Activated CD4-positive, CD25-positive, alpha-beta regulatory T cell (primary cell): ENCODE measurements around the gene DYNLT2B.
"Not testable (repeated sequence)": the region's sequence is repeated elsewhere in the genome, so short reads cannot be mapped to it uniquely, and the experiment has no call there.

Experiments
- DNase-seq, 4 experiments: peaks; one replicate each; lab custom pipeline; 2025; lab: John Stamatoyannopoulos, UW

The DYNLT2B gene

DNA sequence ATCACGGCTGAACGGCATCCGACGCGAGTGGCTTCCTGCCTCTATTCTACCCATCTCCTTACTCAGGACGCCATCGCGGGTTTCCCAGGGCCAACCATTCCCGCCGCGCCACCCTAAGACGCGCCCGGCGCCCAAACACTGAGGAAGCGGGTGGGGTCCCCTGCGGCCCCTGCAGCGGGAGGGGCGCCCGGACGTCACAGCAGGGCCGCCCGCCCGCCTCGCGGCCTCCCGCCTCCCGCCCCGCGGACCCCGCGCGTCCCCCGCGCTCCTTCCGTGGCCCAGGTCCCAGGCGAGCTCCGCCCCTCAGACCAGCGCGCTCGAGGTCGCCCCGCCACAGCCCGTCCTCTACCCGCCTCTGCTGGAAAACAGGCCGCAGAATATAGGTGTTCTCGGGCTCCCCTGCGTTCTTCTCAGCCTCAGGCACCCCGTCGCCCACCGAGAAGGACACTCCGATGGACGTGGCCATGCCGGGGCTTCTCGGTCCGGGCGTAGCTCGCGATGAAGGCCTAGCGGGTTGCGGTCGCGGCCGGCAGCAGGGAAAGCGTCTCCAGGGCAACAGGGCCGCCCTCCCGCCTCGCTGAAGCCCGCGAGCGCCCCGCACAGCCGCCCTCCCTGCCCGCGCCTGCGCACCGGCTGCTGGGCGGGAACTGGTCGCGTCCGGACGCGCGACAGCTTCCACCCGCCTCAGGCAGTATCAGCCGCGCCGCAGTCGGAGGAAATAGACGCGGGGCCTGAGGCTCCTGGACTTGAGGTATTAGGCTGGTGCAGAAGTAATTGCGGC lies at the start of gene DYNLT2B:
Gene DYNLT2B (minus strand): TSS at position 554 of the 781 bp plus-strand sequence. CDS start 88 bp downstream, at position 466.
- DNase-seq, result peak; percentile 66 to 85 (median 74)

DNA sequence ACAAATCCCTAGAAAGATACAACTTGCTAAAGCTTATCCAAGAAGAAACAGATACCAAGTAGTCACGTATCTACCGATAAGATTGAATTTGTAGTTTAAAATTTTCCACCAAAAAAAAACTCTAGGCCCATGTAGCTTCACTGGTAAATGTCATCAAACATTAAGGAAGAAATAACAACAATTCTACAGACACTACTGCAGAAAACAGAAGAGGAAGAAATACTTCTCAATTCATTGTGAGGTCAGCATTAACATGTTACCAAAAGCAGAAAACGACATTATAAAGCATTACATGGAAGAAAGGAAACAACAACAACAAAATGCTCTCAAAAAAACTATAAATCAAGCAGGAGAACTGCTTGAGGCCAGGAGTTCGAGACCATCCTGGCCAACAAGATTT lies 47.7 kb upstream of the DYNLT2B start:
- no peak for DNase-seq

DNA sequence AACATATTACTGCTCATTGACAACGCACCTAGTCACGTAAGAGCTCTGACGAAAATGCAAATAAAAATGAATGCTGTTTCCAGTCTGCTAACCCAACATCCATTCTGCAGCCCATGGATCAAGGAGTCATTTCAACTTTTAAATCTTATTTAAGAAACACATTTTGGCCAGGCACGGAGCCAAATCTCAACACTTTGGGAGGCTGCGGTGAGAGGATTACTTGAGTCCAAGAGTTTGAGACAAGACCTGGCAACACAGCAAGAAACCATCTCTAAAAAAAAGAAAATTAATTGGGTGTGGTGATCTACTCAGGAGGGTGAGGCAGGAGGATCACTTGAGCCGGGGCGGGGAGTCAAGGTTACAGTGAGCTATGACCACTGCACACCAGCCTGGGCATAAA lies 42.5 kb upstream of the DYNLT2B start:
- no peak for DNase-seq

DNA sequence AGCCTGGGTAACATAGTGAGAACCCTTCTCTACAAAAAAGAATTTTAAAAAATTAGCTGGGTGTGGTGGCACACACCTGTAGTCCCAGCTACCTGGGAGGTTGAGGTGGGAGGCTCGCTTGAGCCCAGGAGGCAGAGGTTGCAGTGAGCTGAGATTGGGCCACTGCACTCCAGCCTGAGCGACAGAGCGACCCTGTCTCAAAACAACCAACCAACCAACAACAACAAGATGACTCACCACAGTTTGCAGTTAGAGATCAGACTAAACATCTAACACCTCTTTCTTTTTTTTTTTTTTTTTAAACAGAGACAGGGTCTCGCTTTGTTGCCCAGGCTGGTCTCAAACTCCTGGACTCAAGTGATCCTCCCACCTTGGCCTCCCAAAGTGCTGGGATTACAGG lies 40.5 kb upstream of the DYNLT2B start:
- not testable (repeated sequence) for DNase-seq

DNA sequence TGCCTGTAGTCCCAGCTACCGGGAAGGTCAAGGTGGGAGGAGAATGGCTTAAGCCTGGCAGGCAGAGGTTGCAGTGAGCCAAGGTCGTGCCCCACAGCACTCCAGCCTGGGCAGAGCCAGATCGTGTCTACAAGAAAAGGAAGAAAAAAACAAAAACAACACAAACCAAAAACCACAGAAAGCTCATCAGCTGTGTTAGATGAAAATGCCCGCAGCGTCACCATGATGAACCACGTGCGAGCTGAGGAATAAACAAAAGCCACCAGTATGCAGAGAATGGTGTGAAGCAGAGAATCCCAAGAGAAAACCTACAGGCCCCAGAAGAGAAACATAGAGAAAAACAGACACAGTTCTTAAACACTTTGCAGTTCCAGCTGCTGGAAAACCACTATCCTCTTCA lies 39.9 kb upstream of the DYNLT2B start:
- no peak for DNase-seq

DNA sequence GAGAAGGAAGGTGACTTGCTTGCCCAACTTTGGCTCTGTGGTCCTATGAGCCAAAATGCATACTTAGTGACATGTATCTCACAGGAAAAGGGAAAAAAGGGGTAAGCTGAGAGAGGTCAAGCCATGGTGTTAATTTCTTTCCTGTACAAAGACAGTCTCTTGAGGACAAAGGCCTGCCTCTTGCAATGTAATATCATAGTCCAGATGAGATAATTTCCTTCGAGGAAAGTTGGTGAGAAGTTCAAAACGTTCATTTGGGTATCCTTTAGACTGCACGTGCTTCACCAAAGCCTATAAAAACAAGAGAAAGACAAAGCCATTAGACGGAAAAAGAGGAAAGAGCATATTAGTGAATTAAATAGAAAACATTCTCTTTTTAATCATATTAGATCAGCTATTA lies 38.5 kb upstream of the DYNLT2B start:
- no peak for DNase-seq

DNA sequence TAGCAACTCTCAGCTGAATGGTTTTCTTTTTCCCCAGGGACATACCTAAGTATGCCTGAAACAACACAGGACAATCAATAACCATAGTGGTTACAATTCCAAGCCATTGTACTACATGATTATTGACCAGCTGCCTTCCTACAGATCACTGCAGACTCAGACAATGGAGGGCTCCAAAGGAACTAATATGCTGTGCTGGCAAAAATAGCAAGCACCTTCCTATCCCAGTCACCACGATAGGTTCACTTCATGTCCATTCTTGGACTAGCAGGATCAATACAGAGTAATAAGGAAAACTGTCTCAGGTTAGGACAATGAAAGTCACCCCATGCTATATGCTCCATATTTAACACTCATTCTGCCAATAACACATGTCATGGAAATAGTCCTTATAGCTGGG lies 37.6 kb upstream of the DYNLT2B start:
- DNase-seq, result no peak

DNA sequence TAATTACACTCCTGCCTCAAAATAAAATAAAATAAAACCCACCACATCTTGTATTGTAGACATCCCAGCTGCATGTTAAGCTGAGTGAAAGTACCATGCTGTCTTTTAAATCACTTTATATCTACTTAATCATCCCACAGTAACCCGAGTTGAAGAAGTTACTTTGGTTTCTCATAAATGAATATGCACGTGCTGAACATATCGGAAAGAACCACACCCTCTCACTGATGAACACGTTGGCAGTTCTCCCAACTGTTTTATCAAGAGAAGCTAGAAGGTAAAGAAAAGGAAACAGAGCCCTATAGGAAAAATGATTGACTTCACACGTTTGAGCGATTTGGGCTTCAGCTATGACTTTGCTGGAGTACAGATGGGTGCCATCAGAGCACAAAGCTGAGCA lies 36.1 kb upstream of the DYNLT2B start:
- no peak for DNase-seq

DNA sequence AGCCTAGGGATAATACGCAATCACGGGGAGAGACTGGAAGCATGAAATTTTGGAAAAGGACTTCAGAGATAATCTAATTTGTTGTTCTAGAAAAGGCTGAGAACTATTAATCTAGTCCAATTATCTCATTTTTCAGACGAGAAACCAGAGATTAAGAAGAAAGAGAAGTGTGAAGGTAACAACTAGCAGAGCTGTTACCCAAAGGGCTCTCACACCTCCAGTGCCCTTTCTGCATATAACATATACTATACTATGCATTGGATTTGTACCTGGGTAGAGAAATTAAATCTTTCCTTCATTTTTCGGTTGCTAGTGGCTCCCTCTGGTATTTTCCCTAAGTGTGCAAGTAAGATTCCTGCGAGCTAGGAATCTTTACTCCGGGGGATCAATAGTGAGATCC lies 33.5 kb upstream of the DYNLT2B start:
- DNase-seq, result no peak

DNA sequence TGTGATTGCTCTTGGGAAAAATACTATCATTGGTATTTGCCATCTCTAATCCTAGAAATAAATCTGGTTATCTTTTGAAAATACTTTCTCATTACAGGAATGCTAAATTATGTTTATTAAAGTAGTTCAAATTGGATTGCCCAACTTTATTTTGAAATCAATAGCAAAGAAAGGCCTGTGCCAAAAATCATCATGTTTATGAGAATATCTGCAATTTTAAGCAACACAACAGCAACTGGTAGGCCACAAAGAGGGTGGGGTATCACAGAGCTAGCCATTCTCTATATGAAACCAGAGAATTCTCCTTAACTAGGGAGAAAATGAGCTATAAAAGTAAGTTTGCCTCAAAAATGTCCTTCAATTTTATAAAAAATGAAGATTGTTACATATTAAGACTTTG lies 32.0 kb upstream of the DYNLT2B start:
- DNase-seq, result no peak

DNA sequence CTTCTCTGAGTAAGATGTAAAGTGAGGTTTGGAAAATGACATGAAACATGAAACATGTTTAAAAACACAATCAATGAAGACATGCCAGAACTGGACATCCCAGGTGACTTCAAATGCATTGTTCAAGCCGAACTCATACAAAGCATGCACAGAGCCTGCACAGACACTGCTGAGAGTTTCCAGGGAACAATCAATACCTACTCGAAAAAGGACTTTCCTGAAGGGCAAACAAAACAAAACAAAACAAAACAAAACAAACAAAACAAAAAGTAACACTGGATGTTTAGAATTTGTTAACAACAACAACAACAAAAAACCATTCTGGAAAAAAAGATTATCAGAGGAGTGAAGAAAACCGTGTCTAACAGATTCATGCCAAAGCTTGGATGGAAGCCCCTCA lies 30.7 kb upstream of the DYNLT2B start:
- DNase-seq, result no peak

DNA sequence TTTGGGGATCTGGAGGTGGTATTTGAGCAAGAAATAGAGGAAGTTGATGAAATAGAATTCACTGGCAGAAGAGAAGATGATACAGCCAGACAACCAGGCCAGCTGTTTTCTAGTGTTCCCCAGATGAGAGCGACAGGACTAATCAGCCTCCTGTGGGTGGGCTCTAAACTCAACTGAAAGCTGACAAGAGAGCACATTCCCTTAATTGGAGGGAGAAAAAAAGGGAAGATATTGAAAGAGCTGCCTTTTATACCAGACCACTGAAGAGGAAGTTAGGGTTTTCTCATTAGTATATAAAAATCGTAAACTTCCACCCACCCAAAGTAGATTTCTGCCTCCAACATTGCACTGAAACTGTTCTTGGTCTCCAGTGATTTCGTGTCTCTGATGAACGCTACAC lies 26.6 kb upstream of the DYNLT2B start:
- no peak for DNase-seq

DNA sequence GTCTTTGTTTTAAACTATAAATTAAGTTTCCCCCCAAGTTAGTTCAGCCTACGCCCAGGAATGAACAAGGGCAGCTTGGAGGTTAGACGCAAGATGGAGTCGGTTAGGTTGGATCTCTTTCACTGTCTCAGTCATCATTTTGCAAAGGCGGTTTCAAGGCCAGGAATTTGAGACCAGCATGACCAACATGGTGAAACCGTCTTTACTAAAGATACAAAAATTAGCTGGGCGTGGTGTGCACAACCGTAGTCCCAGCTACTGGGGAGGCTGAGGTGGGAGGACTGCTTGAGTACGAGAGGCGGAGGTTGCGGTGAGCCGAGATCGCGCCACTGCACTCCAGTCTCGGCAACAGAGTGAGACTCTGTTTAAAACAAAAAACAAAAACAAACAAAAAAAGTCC lies 25.9 kb upstream of the DYNLT2B start:
- not testable (repeated sequence) for DNase-seq

DNA sequence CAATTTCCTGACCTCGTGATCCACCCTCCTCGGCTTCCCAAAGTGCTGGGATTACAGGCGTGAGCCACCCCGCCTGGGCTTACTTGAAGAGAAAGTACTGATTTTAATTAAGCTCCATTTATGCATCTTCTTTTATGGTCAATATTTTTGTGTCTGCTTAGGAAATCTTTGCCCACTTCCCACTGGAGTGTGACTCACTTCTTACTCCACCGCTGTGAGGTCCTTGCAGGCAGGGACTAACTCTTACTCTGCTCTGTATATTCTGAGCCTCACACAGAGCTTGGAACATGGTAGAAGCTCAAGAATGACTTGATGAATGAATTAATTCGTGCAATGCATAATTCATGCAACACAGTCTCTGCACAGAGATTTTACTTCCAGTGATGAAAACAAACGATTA lies 23.1 kb upstream of the DYNLT2B start:
- DNase-seq, result no peak

DNA sequence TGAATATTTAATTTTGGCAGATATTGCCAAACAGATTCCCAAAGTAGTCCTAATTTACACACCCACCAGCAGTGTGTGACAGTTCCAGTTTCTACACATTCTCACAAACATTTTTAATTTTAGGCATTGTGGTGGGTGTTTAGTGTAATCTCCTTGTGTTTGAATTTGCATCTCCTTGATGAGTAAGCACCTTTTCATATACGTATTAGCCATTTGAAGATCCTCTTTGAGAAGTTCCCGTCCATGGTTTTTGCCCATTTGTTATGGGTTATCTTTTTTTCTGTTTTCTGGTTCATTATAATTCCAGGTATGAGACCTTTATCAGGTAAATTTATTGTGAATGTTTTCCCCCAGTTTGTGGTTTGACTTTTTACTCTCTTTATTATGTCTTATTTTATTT lies 22.4 kb upstream of the DYNLT2B start:
- no peak for DNase-seq

DNA sequence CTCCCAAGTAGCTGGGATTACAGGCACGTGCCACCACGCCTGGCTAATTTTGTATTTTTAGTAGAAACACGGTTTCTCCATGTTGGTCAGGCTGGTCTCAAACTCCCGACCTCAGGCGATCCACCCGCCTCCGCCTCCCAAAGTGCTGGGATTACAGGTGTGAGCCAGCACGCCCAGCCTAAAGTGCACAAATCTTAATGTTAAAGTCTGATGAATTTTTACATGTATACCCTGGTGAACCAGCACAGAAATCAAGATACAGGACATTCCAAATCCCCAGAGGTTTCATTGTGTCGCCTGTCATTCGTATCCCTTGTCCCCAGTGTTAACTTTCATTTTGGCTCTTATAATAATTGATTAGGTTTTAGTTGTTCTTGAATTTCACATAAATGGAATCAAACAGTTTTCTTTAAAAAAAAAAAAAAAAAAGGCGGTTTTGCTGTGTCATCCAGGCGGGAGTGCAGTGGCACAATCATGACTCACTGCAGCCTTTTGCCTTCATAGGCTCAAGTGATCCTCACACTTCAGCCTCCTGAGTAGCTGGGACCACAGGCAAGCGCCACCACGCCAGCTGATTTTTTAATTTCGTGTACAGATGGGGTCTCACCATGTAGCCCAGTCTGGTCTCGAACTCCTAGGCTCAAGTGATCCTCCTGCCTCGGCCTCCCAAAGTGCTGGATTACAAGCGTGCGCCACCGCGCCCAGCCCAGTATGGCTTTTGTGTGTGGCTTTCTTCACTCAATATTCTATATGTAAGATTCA lies 21.6 kb upstream of the DYNLT2B start:
- DNase-seq, result no peak

DNA sequence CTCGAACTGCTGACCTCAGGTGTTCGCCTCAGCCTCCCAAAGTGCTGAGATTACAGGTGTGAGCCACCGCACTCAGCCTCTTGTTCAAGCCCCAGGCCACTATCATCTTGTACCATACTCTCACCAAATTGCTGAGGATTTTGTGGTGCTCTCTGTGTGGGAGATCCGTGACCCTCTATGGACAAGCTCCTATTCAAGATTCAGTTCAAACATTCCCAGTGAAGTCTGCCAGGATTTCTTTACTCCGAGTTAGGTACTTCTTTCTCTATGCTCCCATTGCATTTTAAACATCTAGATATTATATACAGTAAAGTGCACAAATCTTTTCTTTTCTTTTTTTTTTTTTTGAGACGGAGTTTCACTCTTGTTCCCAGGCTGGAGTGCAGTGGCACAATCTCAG lies 21.0 kb upstream of the DYNLT2B start:
- DNase-seq, result no peak

DNA sequence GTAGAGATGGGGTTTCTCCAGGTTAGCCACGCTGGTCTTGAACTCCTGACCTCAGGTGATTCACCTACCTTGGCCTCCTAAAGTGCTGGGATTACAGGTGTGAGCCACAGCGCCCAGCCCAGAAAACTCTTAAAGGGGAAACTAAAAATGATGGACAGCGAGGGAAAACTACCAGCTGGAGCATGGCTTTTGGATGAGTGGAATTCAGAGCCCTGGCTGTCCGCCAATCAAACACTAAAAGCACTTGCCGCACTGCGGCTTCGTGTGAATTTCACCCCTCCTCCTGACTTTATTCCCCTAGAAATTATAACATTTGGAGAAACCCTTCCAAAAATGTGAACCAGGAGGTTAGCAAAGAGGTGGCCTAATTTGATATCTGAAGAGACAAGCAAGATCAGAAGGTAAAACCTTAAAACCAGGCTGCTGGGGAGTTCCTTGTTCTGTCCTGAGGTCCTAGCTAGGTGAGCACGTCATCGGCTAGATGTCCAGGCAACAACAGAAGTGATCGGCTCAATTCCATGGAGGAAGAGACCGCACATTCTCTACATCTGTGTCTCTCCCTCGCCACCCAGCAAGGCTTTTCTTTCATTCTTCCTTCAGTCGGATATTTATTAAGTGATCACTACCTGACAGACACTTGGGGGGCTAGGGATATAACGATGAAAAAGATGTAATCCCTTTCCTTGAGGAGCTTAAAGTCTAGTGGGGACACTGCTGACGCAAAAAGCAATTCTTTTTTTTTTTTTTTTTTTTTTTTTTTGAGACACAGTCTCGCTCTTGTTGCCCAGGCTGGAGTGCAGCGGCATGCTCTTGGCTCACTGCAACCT lies 18.5 kb upstream of the DYNLT2B start:
- DNase-seq, result no peak

DNA sequence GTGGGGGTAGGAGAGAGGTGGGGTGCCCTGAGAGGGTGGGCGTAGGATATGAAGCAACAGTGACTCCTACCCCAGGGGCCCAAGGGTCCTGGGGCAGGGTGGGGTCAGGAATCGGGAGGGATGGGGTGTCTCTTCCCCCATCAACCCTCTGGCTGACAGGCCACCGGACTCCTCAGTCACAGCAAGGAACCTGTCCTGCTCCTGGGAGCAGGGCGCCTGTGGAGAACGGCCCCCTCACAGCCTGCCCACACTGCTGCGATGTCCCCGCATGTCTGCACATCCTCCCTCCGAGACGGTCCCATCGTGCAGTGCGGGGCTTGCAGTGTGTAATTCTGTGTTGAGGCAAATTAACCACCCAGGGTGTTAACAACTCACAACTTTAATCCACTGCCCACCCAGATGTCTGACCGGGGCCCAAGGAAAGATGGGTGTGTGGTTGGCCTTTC lies 17.5 kb upstream of the DYNLT2B start:
- no peak for DNase-seq

DNA sequence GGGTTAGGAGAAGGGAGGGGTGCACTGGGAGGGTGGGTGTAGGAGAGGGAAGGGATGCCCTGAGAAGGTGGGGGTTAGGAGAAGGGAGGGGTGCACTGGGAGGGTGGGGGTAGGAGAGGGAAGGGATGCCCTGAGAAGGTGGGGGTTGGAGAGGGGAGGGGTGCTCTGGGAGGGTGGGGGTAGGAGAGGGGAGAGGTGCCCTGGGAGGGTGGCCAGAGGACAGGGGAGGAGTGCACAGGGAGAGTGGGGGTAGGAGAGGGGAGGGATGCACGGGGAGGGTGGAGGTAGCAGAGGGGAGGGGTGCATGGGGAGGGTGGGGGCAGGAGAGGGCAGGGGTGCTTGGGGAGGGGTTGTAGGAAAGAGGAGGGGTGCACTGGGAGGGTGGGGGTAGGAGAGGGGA lies 16.9 kb upstream of the DYNLT2B start:
- DNase-seq, result no peak

DNA sequence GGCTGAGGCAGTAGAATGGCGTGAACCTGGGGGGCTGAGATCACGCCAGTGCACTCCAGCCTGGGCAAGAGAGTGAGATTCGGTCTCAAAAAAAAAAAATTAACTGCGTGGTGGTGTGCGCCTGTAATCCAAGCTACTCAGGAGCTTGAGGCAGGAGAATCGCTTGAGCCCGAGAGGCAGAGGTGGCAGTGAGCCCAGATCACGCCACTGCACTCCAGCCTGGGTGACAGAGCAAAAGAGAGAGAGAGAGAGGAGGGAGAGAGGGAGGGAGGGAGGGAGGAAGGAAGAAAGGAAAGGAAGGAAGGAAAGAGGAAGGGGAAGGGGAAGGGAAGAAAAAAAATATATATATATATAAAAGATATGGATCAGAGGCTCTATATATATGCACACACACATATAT lies 14.1 kb upstream of the DYNLT2B start:
- no peak for DNase-seq

DNA sequence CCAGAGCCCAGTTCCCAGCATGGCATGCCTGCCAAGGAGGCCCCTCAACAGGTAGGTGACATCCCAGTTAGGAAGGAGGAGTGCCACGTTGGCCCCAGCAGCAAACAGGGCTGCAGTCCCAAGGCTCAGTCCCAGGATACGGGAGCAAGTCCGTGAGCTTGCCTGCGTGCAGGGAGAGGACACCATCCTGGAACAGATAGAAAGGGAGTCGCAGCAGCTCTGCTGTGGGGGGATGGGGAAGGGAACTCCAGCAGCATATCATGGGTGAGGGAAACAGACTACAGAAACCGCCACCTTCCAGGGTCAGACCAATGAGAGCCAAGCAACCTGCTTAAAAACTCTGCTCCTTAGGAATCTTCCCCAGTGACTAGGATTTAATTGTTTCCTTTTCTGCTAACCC lies 9.4 kb upstream of the DYNLT2B start:
- no peak for DNase-seq

DNA sequence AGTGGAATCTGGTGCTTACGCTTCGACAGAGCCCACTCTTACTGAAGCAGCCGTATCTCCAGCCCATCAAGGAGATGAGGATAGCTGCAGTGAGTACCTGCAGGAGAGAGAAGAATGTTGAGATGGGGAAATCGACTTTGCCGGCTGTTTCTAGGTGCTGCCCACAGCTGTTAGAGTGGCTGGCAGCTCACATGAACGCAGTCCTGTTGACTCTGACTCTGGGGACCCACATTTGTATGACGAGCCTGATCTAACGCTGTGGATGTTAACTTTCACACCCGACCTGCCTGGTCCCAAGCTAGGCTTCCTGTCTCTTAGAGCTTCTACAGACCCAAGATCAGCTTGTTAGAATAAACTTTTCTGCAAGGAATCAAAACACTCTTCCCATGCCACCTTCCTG lies 8.9 kb upstream of the DYNLT2B start:
- no peak for DNase-seq
